DOHH2 (cell line): Measurements from ENCODE around the gene COPS8.

Experiments used
- H3F3A ChIP-seq: fragments of 200-600 bp; sonication (generic), shearing (Covaris generic); 2 replicates; pipeline ENCODE4 v1.6.0; 2016; ENCODE audit warnings: antibody characterized with exemption, mild to moderate bottlenecking; ENCODE audit not compliant: control insufficient read depth, insufficient read depth
- H3K27ac ChIP-seq: fragments of 200-600 bp; sonication (generic); 2 replicates; pipeline ENCODE4 v1.5.1; 2014; ENCODE audit warnings: low read depth, mild to moderate bottlenecking, low read length, moderate library complexity
- H3K27me3 ChIP-seq: fragments of 200-600 bp; sonication (generic); 2 replicates; pipeline ENCODE4 v1.6.1; 2014; ENCODE audit warnings: mild to moderate bottlenecking, low read length, mixed read lengths; ENCODE audit not compliant: control insufficient read depth
- H3K36me3 ChIP-seq: fragments of 200-600 bp; sonication (generic); 2 replicates; pipeline ENCODE4 v1.6.1; 2014; ENCODE audit warnings: mild to moderate bottlenecking, low read length, moderate library complexity, mixed read lengths; ENCODE audit not compliant: control insufficient read depth
- H3K4me1 ChIP-seq: fragments of 200-600 bp; sonication (generic); 2 replicates; pipeline ENCODE4 v1.6.1; 2014; ENCODE audit warnings: mild to moderate bottlenecking, low read length, mixed read lengths; ENCODE audit not compliant: control insufficient read depth
- H3K4me2 ChIP-seq: fragments of 200-600 bp; sonication (generic); 2 replicates; pipeline ENCODE4 v1.6.0; 2014; ENCODE audit warnings: mild to moderate bottlenecking, low read length, moderate library complexity
- H3K4me3 ChIP-seq: fragments of 200-600 bp; sonication (generic); 2 replicates; pipeline ENCODE4 v1.5.1; 2014; ENCODE audit warnings: mild to moderate bottlenecking, low read length, mixed read lengths
- H3K79me2 ChIP-seq: fragments of 200-600 bp; sonication (generic); 2 replicates; pipeline ENCODE4 v1.6.1; 2014; ENCODE audit warnings: mild to moderate bottlenecking, low read length, mixed read lengths; ENCODE audit not compliant: control insufficient read depth
- H3K9me2 ChIP-seq: fragments of 200-600 bp; sonication (generic); replicated peaks from 2 replicates; pipeline ENCODE4 v1.6.1; 2014; ENCODE audit warnings: mild to moderate bottlenecking, low read length, mixed read lengths; ENCODE audit not compliant: control insufficient read depth
- H3K9me3 ChIP-seq: fragments of 200-600 bp; sonication (generic); 2 replicates; pipeline ENCODE4 v1.6.1; 2014; ENCODE audit warnings: antibody characterized with exemption, low read length, mixed read lengths; ENCODE audit not compliant: control insufficient read depth, insufficient read depth
- H4K20me1 ChIP-seq: fragments of 200-600 bp; sonication (generic); 2 replicates; pipeline ENCODE4 v1.6.0; 2014; ENCODE audit warnings: low read depth, mild to moderate bottlenecking, antibody characterized with exemption, low read length, moderate library complexity; ENCODE audit not compliant: control insufficient read depth, insufficient read depth
- EZH2phosphoT487 ChIP-seq: fragments of 200-600 bp; sonication (generic); IDR thresholded peaks from 2 replicates; pipeline ENCODE4 v1.6.1; 2017; ENCODE audit warnings: borderline replicate concordance, mild to moderate bottlenecking, antibody characterized with exemption, low read length, moderate library complexity, mixed read lengths
- TF ChIP-seq, protein P1 (sequence below): fragments of 200-600 bp; sonication (generic); IDR thresholded peaks from one replicate; pipeline ENCODE4 v1.5.1; 2014; ENCODE audit warnings: antibody characterized with exemption, mild to moderate bottlenecking, low read depth, low read length; ENCODE audit not compliant: poor library complexity, severe bottlenecking

Gene COPS8

DNA sequence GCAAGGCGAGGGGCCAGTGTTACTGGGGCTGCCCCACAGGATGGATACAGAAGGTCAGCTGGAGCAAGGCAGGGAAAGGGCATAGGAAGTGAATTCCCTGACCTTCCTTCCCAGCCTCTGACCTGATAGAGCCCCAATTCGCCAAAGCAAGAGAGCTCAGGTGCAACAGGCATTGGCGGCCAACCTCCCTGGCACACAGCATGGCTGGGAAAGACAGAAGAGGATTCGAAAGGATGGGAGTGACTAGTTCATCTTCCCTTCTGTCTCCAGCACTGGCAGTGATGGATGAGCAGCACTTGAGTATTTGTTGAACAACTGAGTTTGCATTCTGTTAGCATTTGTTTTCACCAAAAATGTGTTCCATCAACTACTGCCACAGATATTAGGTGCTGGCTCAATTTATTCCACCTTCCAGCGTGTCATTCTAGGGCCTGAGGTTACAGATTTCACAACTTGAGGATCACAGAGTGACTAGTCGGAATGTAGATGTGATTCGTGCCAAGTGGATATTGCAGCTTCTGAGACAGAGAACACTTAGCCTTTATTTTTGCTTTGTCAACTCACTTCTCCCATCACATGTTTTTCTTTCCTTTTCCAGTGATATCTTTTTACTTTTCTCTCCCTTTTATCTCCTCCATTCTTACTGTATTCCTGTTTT lies 6.2 kb downstream of the COPS8 start:
- no peak overlapping the region for H3K27ac ChIP-seq
- H3K9me2 ChIP-seq: no peaks in the 10 kb centered on the region
- H3K4me1 ChIP-seq: 0 out of 2 replicates have a peak, but pooled peaks cover 3% of the 10 kb centered on the region
- no peak overlapping the region for H3K4me3 ChIP-seq
- TF ChIP-seq, protein P1, sequence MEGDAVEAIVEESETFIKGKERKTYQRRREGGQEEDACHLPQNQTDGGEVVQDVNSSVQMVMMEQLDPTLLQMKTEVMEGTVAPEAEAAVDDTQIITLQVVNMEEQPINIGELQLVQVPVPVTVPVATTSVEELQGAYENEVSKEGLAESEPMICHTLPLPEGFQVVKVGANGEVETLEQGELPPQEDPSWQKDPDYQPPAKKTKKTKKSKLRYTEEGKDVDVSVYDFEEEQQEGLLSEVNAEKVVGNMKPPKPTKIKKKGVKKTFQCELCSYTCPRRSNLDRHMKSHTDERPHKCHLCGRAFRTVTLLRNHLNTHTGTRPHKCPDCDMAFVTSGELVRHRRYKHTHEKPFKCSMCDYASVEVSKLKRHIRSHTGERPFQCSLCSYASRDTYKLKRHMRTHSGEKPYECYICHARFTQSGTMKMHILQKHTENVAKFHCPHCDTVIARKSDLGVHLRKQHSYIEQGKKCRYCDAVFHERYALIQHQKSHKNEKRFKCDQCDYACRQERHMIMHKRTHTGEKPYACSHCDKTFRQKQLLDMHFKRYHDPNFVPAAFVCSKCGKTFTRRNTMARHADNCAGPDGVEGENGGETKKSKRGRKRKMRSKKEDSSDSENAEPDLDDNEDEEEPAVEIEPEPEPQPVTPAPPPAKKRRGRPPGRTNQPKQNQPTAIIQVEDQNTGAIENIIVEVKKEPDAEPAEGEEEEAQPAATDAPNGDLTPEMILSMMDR: no peak
- no peak for TF ChIP-seq EZH2phosphoT487
- peaks cover 7% of the 10 kb centered on the region; the same call in 1 of the 2 replicates for H4K20me1 ChIP-seq
- peaks cover 76% of the 10 kb centered on the region for H3K36me3 ChIP-seq
- H3K4me2 ChIP-seq: no peak overlapping the region
- no peaks in the 10 kb centered on the region for H3K9me3 ChIP-seq
- no peaks in the 10 kb centered on the region for H3K27me3 ChIP-seq
- H3F3A ChIP-seq: no peaks in the 10 kb centered on the region
- peaks cover 63% of the 10 kb centered on the region for H3K79me2 ChIP-seq

DNA sequence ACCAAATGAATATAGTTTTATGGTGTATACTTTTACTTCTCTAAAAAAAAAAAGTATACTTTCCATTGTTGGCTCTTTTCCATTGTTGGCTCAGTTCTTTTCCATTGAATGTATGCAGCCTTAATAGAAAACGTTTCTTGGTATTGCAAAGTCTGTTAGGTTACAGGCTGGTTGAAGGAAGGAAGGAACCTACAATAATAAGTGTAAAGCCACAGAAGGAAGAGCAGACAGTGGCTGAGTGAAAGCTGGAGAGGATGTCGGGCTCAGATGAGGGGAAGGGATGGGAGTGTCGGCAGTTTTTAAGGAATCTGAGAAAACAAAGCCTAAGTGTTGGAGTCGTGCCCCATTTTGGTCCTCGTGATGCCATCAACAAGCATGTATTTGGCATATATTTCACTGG lies 6.8 kb downstream of the COPS8 start:
- Histone ChIP-seq H3K36me3 (peaks cover 82% of the 10 kb centered on the region), H3F3A (no peaks in the 10 kb centered on the region), H4K20me1 (peaks cover 7% of the 10 kb centered on the region; the same call in 1 of the 2 replicates), H3K4me2 (no peak overlapping the region), H3K4me1 (no peaks in the 10 kb centered on the region), H3K79me2 (peaks cover 57% of the 10 kb centered on the region), H3K9me3 (no peaks in the 10 kb centered on the region), H3K27me3 (no peaks in the 10 kb centered on the region), H3K27ac (no peak overlapping the region), H3K4me3 (no peak overlapping the region), H3K9me2 (no peaks in the 10 kb centered on the region)
- TF ChIP-seq, protein P1: no peak
- TF ChIP-seq EZH2phosphoT487: no peak

DNA sequence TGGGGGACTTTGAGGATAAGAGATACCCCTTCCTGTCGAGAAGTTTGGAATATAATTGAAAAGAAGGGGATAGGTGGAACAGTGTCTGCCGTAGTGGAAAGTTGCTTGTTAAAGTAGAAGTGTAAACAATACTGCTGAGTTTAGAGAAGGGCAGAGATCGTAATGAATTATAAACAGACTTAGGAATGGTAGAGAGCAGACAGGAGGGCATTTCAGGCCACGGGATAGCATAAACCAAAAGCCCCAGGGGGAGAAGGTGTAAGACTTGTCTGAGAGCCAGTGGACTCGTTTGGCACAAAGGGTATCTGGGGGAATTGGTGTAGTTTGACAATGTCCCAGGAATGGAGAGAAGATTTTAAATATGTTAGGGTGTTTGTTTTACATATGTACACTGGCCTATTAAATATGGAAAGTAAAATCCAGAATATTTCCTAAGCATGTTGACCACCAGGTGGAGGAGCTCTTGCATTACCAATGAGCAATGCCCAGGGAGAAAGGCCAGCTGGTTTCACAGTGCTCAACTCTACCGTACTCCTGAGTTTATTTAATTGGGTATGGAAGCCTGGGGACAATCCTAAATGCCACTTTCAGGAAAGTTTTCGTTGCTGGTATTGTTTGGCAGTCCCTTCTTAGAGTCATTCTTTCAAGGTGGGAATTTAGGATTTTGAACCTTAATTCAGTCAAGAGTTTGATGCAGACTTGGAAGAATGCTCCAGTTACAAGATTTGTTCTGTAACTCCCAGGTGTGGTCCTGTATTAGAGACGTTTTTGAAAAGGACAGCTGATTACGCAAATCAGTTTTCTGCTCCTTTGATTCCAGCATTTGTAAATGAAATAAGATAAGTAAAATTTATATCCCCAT lies 7.5 kb downstream of the COPS8 start:
- Histone ChIP-seq H3K27me3 (no peaks in the 10 kb centered on the region), H3F3A (no peaks in the 10 kb centered on the region), H3K36me3 (peaks cover 84% of the 10 kb centered on the region), H3K4me2 (no peak overlapping the region), H3K9me2 (no peaks in the 10 kb centered on the region), H3K4me3 (no peak overlapping the region), H3K79me2 (peaks cover 51% of the 10 kb centered on the region), H3K4me1 (no peaks in the 10 kb centered on the region), H3K9me3 (no peaks in the 10 kb centered on the region), H4K20me1 (peaks cover 7% of the 10 kb centered on the region; the same call in 1 of the 2 replicates), H3K27ac (no peak overlapping the region)
- no peak for TF ChIP-seq EZH2phosphoT487
- TF ChIP-seq, protein P1: no peak
